Endothelial cell of umbilical vein (primary cell): ENCODE measurements around the gene TBX2. TPM values are rescaled to one million over a fixed set of nuclear protein-coding genes. Genes with fewer than 3 reads are reported as not detected.

Source experiments
- BruUV-seq: library from RNA; stranded (reverse); fragments of 400-500 nt; replicated peaks from 2 replicates; lab custom pipeline; 2021; lab: Mats Ljungman, UMichigan
- CTCF ChIA-PET: fragments of 300-600, 350-600 bp; sonication (Branson Sonifier 250); formaldehyde crosslinking; loops from one replicate; lab custom pipeline; 2021; ENCODE audit warnings: antibody characterized with exemption, inconsistent platforms; lab: Charles Lee
- POLR2A ChIA-PET: fragments of 300-600, 350-600 bp; sonication (Branson Sonifier 250); formaldehyde crosslinking; loops from one replicate; lab custom pipeline; 2021; ENCODE audit warnings: antibody characterized with exemption, inconsistent platforms; lab: Charles Lee
- DNase-seq: peaks from one replicate; pipeline ENCODE4 v3.0.0-alpha.2; 2011; ENCODE audit warnings: low read depth, low spot score
- FAIRE-seq: peaks from 2 replicates; lab custom pipeline; 2011; peaks lifted over from hg19 to GRCh38; lab: Jason Lieb, UNC
- H2AFZ ChIP-seq: 2 replicates; pipeline ENCODE4 v1.6.0; 2012; ENCODE audit warnings: low read depth, low read length, control low read depth, inconsistent platforms
- H3K27ac ChIP-seq: 2 replicates; pipeline ENCODE4 v1.5.1; 2011; ENCODE audit warnings: low read depth, mild to moderate bottlenecking, control low read depth, low read length, moderate library complexity; ENCODE audit not compliant: insufficient read depth
- H3K27me3 ChIP-seq, 2 experiments: 2 replicates each; pipeline versions ENCODE4 v1.6.0 to v1.6.1; 2011; ENCODE audit warnings: low read length in 2 of 2, mixed read lengths in 1 of 2; ENCODE audit not compliant: control insufficient read depth in 2 of 2, insufficient read depth in 2 of 2
- H3K36me3 ChIP-seq, 2 experiments: 2 replicates in 1 of 2; 3 replicates in 1 of 2; pipeline ENCODE4 v1.5.1; 2011; ENCODE audit warnings: low read length in 2 of 2, mild to moderate bottlenecking in 1 of 2, moderate library complexity in 1 of 2; ENCODE audit not compliant: control insufficient read depth in 2 of 2, insufficient read depth in 2 of 2; ENCODE audit errors: extremely low read depth in 1 of 2
- H3K4me1 ChIP-seq: 3 replicates; pipeline ENCODE4 v1.5.1; 2011; ENCODE audit warnings: mild to moderate bottlenecking, low read length; ENCODE audit not compliant: control insufficient read depth, insufficient read depth; ENCODE audit errors: extremely low read depth
- H3K4me2 ChIP-seq: 2 replicates; pipeline ENCODE4 v1.6.1; 2011; ENCODE audit warnings: low read length, control low read depth, mixed read lengths; ENCODE audit not compliant: insufficient read depth
- H3K4me3 ChIP-seq, 3 experiments: fragments of 200-600 bp in 1 of 3; sonication (generic), shearing (Covaris generic) in 1 of 3; replicated peaks in 1 of 3; 2 replicates each; pipeline ENCODE4 v1.5.1; 2011 to 2016; ENCODE audit warnings: control low read depth in 3 of 3, low read length in 3 of 3, mild to moderate bottlenecking in 2 of 3, inconsistent platforms in 1 of 3, low read depth in 1 of 3, moderate library complexity in 1 of 3; ENCODE audit not compliant: insufficient read depth in 1 of 3
- H3K79me2 ChIP-seq: 2 replicates; pipeline ENCODE4 v1.6.0; 2012; ENCODE audit warnings: low read length, inconsistent platforms; ENCODE audit not compliant: control insufficient read depth, insufficient read depth
- H3K9ac ChIP-seq: replicated peaks from 2 replicates; pipeline ENCODE3; 2011; ENCODE audit warnings: low read length, control low read depth; ENCODE audit not compliant: insufficient read depth; ENCODE audit errors: extremely low read depth
- H3K9me1 ChIP-seq: replicated peaks from 3 replicates; pipeline ENCODE4 v1.6.0; 2011; ENCODE audit warnings: mild to moderate bottlenecking, low read length; ENCODE audit not compliant: control insufficient read depth, insufficient read depth; ENCODE audit errors: extremely low read depth
- H3K9me3 ChIP-seq: replicated peaks from 2 replicates; pipeline ENCODE4 v1.5.1; 2012; ENCODE audit warnings: low read length, inconsistent platforms; ENCODE audit not compliant: control insufficient read depth, insufficient read depth
- H4K20me1 ChIP-seq: replicated peaks from 2 replicates; pipeline ENCODE3; 2011; ENCODE audit warnings: mild to moderate bottlenecking, low read length; ENCODE audit not compliant: control insufficient read depth, insufficient read depth; ENCODE audit errors: extremely low read depth
- CTCF ChIP-seq, 2 donors: IDR thresholded peaks; 1 replicate in 1 of 2; 2 replicates in 1 of 2; pipeline ENCODE4 v1.5.1; 2011; ENCODE audit warnings: low read length in 2 of 2, mild to moderate bottlenecking in 2 of 2, moderate library complexity in 2 of 2, control low read depth in 1 of 2, inconsistent platforms in 1 of 2, low read depth in 1 of 2; ENCODE audit not compliant: insufficient read depth in 1 of 2; ENCODE audit errors: extremely low read depth in 1 of 2
- EZH2 ChIP-seq: IDR thresholded peaks from 2 replicates; pipeline ENCODE4 v1.6.1; 2012; ENCODE audit warnings: borderline replicate concordance, low read depth, mild to moderate bottlenecking, moderate library complexity, low read length, inconsistent platforms; ENCODE audit not compliant: severe bottlenecking
- FOS ChIP-seq: IDR thresholded peaks from 2 replicates; pipeline ENCODE4 v1.6.1; 2011; ENCODE audit warnings: mild to moderate bottlenecking, low read length, moderate library complexity, borderline replicate concordance; ENCODE audit not compliant: insufficient read depth
- GATA2 ChIP-seq: IDR thresholded peaks from 2 replicates; pipeline ENCODE4 v1.7.0; 2011; ENCODE audit warnings: low read depth, mild to moderate bottlenecking, moderate library complexity, mixed read lengths, low read length; ENCODE audit not compliant: insufficient read length, insufficient read depth
- JUN ChIP-seq: IDR thresholded peaks from 2 replicates; pipeline ENCODE4 v1.6.1; 2011; ENCODE audit warnings: borderline replicate concordance, low read depth; ENCODE audit not compliant: insufficient read length, insufficient read depth
- MAX ChIP-seq: IDR thresholded peaks from 2 replicates; pipeline ENCODE4 v1.6.1; 2011; ENCODE audit not compliant: insufficient read depth, insufficient read length
- MYC ChIP-seq: IDR thresholded peaks from one replicate; pipeline ENCODE4 v1.6.1; 2011; ENCODE audit warnings: mild to moderate bottlenecking, low read depth, low read length
- POLR2A ChIP-seq: IDR thresholded peaks from 2 replicates; pipeline ENCODE4 v1.6.1; 2012; ENCODE audit warnings: low read depth, mild to moderate bottlenecking, control low read depth, low read length
- POLR2AphosphoS5 ChIP-seq: IDR thresholded peaks from 2 replicates; pipeline ENCODE4 v1.6.1; 2012; ENCODE audit warnings: low read depth, mild to moderate bottlenecking, control low read depth, low read length, moderate library complexity; ENCODE audit not compliant: insufficient read depth
- dilution Hi-C: fragments of 300-500 bp; cut with MboI; formaldehyde crosslinking; loops from one replicate; pipeline ENCODE4 v1.15.0; 2019; ENCODE audit warnings: low sequenced_read_pairs; ENCODE audit not compliant: extremely low pct_ligation_motif_present
- intact Hi-C: fragments of 100-400 bp; cut with micrococcal nuclease; formaldehyde crosslinking; loops from one replicate; pipeline ENCODE4 v1.10.0; 2022
- polyA plus RNA-seq, 4 experiments: library from polyadenylated mRNA; depleted of rRNA in 3 of 4; stranded (reverse) in 3 of 4; unstranded in 1 of 4; fragments of >200 nt; gene quantifications; 2 replicates each; pipeline versions ENCODE4 v1.2.1 to v1.2.3, GENCODE V29; 2011 to 2012; ENCODE audit warnings: missing spikeins in 1 of 4
- total RNA-seq: library from RNA; stranded (reverse); gene quantifications from 2 replicates; pipeline ENCODE4 v1.2.3, GENCODE V29; 2021

The TBX2 gene
- total and polyA plus RNA-seq, 2 donors (not counting 3 experiments of a cell fraction or from before 2014, with no cell fraction given) = not detected

GRCh38 chr17:61380836-61381525 is 18.7 kb upstream of the TBX2 start:
- no peaks in the 10 kb centered on the region for H4K20me1 ChIP-seq
- no peak for TF ChIP-seq GATA2
- no peak for TF ChIP-seq MAX
- TF ChIP-seq POLR2A = no peak
- TF ChIP-seq CTCF (IDR thresholded peaks at IDR 0.05; ENCODE audit: extremely low read depth in 1 of 2, insufficient read depth in 1 of 2, low read depth in 1 of 2, low read length in 2 of 2) = no peak
- no peak for TF ChIP-seq POLR2AphosphoS5
- TF ChIP-seq JUN = no peak
- TF ChIP-seq EZH2 = no peak
- TF ChIP-seq MYC = no peak
- TF ChIP-seq FOS = no peak
- FAIRE-seq = no peak
- no peaks in the 10 kb centered on the region for H3K79me2 ChIP-seq
- POLR2A ChIA-PET = no interaction called here
- H3K27ac ChIP-seq = no peak overlapping the region
- H3K9me3 ChIP-seq = no peaks in the 10 kb centered on the region
- H3K27me3 ChIP-seq = no peaks in the 10 kb centered on the region
- H3K4me3 ChIP-seq = no peak overlapping the region
- no peaks in the 10 kb centered on the region for H3K36me3 ChIP-seq
- DNase-seq = no peak
- H2AFZ ChIP-seq = no peak overlapping the region
- intact Hi-C loops = no loop called here
- dilution Hi-C loops = no loop called here
- no TSS peak for BruUV-seq
- CTCF ChIA-PET = no interaction called here
- H3K9me1 ChIP-seq = no peaks in the 10 kb centered on the region
- no peak overlapping the region for H3K4me2 ChIP-seq
- H3K9ac ChIP-seq = no peak overlapping the region
- H3K4me1 ChIP-seq = no peaks in the 10 kb centered on the region
